Astrocyte of the cerebellum (primary cell): ENCODE results near the gene SEPTIN10.

Source experiments
- DNase-seq: peaks from one replicate; pipeline ENCODE4 v3.0.0-alpha.2; 2011; ENCODE audit warnings: low read depth
- H3K4me3 ChIP-seq: 2 replicates; pipeline ENCODE4 v1.5.1; 2011; ENCODE audit warnings: mild to moderate bottlenecking, low read depth, low read length, moderate library complexity
- in situ Hi-C: cut with HindIII; loops from 2 replicates; pipeline ENCODE4 v1.10.0; 2017; ENCODE audit warnings: low sequenced_read_pairs
- TF ChIP-seq, protein P1 (sequence below): IDR thresholded peaks from 2 replicates; pipeline ENCODE4 v1.5.1; 2012; ENCODE audit warnings: low read length, low read depth, moderate library complexity, mild to moderate bottlenecking; ENCODE audit errors: missing control alignments

The SEPTIN10 gene

DNA sequence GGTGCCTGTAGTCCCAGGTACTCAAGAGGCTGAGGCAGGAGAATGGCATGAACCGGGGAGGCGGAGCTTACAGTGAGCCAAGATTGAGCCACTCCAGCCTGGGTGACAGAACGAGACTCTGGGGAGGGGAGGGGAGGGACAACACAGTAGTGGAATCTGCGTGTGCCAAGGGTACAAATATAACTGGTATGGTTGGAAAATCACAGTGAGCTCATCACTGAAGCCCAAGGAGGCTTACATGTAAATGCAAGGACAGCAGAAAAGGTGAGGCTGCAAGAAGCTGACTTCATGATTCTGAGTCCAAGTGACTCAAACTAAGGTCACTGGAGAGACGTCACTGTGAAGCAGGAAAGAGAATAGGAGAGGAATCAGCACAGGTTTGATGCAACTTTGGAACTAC lies 9.2 kb downstream of the SEPTIN10 start:
- H3K4me3 ChIP-seq: no peak overlapping the region
- TF ChIP-seq, protein P1, sequence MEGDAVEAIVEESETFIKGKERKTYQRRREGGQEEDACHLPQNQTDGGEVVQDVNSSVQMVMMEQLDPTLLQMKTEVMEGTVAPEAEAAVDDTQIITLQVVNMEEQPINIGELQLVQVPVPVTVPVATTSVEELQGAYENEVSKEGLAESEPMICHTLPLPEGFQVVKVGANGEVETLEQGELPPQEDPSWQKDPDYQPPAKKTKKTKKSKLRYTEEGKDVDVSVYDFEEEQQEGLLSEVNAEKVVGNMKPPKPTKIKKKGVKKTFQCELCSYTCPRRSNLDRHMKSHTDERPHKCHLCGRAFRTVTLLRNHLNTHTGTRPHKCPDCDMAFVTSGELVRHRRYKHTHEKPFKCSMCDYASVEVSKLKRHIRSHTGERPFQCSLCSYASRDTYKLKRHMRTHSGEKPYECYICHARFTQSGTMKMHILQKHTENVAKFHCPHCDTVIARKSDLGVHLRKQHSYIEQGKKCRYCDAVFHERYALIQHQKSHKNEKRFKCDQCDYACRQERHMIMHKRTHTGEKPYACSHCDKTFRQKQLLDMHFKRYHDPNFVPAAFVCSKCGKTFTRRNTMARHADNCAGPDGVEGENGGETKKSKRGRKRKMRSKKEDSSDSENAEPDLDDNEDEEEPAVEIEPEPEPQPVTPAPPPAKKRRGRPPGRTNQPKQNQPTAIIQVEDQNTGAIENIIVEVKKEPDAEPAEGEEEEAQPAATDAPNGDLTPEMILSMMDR: no peak
- DNase-seq: no peak
- in situ Hi-C loops: no loop called here

DNA sequence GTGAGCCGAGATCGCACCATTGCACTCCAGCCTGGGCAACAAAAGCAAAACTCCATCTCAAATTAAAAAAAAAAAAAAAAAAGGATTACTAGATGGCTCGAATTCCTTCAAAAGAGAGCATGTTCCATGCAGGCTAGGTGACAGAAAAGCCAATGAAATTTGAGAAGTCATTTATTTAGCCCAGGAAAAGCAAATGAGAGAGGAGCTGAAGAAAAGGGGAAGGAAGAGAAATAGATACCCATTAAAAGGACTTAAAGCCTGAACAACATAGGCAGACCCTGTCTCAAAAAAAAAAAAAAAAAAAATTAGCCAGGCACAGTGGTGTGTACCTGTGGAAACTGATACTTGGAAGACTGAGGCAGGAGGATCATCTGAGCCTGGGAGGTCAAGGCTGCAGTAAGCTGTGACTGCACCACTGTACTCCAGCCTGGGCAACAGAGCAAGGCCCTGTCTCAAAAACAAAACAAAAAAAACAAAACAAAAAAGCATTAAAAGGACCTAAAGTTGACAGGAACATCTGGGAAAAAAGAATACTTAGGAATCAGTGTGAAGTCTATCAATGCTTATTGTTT lies 11.1 kb downstream of the SEPTIN10 start:
- TF ChIP-seq, protein P1: no peak
- H3K4me3 ChIP-seq: no peak overlapping the region
- in situ Hi-C loops: no loop called here
- DNase-seq: no peak

DNA sequence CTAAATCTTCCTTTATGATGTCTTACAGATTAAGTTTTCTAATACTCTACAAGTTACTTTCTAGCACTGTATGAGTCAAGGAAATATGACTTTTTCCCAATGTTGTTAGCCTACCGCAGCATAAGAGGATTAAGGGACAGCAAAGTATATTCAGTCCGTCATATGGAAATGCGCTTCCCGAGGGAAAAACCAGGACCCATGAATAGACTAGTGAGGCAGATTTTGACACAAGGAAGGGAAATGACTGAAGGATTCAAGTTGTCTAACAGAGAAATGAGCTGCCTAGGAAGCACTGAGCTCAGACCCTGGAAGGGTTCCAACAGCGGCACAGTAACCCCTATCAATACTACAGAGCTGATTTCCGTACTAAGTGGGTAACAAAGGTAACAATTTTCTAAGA lies 12.0 kb downstream of the SEPTIN10 start:
- TF ChIP-seq, protein P1: no peak
- H3K4me3 ChIP-seq: no peak overlapping the region
- in situ Hi-C loops: no loop called here
- DNase-seq: no peak

DNA sequence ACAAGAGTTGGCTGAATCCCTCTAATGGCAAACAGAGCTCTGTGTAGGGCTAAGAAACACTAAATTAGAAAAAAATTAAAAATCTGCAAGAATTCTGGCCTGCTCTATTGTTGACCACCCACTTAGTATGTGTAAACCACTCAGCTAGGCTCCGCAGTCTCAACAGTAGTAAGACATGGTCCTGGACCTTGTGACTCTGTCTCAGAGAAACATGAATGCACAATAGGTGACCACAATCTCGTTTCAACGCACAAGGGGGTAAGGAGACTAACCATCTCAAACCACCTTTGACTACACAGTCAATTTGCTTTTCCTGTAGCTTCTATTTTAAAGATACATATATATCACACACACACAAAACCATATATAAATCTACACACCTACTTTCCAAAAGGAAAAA lies 16.5 kb downstream of the SEPTIN10 start:
- DNase-seq: no peak
- TF ChIP-seq, protein P1: no peak
- no peak overlapping the region for H3K4me3 ChIP-seq
- in situ Hi-C loops: no loop called here

DNA sequence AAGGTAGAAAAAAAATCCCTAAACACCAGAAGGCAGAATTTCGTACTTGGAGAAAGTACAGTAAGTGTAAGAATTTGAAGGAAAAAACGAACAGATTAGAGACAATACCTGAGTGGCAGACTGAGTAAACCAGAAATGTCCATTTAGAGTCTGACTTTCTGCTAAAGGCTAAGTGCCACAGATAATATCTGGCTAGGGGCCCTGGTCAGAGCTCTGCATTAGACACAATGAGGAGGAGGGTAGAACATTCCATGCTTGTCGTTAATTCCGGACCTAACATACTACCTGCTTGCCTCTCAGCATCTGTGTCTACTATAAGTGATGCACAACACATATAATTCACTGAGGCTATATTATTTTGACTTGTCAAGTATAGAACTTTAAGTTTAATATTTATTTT lies 18.1 kb downstream of the SEPTIN10 start:
- in situ Hi-C loops: no loop called here
- DNase-seq: no peak
- TF ChIP-seq, protein P1: no peak
- H3K4me3 ChIP-seq: no peak overlapping the region

DNA sequence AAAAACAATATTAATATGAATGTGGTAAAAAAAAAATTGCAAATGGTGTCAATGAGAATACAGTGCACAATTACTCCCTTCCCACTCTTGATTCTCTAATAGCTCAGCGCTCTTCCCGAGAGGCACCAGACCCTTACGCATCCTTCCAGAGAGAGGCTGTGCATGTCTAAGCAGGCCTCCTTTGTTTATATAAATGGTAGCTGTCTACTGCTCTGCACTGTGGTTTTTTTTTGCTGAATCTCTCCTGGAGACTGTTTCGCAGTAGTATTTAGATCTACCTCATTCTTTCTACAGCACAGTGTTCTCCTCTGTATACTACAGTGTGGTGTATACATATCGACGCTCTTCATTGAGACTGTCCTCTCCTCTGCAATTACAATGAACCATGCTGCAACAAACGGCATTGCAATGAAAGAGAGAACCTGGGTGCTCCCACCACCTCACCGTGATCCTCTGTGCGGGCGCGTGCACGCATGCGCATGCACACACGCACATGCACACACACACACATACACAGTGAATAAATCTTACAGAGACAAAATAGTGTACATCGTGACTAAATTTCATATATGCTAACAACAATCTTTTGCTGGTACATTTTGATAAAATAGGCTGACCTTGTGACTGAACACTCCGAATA lies 19.4 kb downstream of the SEPTIN10 start:
- in situ Hi-C loops: no loop called here
- no peak overlapping the region for H3K4me3 ChIP-seq
- DNase-seq: no peak
- TF ChIP-seq, protein P1: no peak
